ENCODE data around the gene ITGB1. TPM values are rescaled to one million over a fixed set of nuclear protein-coding genes. Genes with fewer than 3 reads are reported as not detected.

Gene ITGB1
- total RNA-seq, 4 donors from 2014 or later: 57.8 to 256 (median 162) TPM

DNA sequence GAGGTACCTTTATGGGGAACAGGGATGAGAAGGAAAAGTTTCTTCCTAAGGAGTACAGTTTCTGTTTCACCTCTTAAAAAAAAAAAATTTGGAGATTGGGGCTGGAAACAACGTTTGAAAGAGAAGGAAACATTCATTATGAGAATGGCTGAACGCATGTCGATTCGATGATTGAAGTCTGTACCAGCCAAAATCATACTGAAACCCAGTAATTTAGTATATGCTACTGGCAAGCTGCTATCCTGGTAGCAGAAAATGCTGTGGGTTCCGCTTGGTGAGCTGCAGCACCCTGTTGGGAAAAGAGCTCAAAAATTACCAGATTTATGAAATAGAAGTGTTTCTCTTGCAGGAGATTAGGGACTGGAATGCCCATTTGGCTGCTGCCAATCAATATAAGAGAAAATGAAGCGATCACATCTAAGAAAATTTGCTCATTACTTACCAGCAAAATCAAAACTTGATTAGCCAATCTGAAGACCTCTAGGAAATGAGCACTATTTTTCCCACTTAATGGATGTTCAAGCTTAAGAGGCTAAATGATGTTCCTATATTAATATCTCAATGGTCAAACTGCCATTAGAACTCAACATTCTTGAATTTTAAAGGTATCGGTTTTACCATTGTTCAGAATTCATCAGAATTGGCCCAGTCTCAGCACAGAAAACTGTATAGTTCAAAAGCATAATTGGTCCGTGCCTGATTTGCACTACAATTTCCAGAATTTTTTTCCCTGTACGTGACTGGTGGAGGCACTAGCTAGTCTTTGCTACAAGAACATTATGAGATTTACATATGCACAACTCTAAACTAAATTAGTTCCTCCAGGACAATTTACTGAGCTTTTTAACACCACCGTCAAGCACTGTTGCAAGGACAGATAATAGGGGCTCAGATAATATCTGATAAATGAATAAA is 1.2 kb upstream of the ITGB1 start:
- no peak for DNase-seq
- Histone ChIP-seq H3K9me3 (no peaks in the 10 kb centered on the region), H3K4me1 (peaks cover 0 to 29% (median 5%) of the 10 kb centered on the region in 4 donors), H3K27ac (peak overlapping the region; percentile 83 to 97 (median 92)), H3K4me3 (peak overlapping the region; percentile 74 to 96 (median 82)), H3K27me3 (no peaks in the 10 kb centered on the region), H3K36me3 (no peaks in the 10 kb centered on the region)
- TF ChIP-seq, protein P1, sequence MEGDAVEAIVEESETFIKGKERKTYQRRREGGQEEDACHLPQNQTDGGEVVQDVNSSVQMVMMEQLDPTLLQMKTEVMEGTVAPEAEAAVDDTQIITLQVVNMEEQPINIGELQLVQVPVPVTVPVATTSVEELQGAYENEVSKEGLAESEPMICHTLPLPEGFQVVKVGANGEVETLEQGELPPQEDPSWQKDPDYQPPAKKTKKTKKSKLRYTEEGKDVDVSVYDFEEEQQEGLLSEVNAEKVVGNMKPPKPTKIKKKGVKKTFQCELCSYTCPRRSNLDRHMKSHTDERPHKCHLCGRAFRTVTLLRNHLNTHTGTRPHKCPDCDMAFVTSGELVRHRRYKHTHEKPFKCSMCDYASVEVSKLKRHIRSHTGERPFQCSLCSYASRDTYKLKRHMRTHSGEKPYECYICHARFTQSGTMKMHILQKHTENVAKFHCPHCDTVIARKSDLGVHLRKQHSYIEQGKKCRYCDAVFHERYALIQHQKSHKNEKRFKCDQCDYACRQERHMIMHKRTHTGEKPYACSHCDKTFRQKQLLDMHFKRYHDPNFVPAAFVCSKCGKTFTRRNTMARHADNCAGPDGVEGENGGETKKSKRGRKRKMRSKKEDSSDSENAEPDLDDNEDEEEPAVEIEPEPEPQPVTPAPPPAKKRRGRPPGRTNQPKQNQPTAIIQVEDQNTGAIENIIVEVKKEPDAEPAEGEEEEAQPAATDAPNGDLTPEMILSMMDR (IDR thresholded peaks at IDR 0.05): no peak
- TF ChIP-seq POLR2A (IDR thresholded peaks at IDR 0.05): no peak

DNA sequence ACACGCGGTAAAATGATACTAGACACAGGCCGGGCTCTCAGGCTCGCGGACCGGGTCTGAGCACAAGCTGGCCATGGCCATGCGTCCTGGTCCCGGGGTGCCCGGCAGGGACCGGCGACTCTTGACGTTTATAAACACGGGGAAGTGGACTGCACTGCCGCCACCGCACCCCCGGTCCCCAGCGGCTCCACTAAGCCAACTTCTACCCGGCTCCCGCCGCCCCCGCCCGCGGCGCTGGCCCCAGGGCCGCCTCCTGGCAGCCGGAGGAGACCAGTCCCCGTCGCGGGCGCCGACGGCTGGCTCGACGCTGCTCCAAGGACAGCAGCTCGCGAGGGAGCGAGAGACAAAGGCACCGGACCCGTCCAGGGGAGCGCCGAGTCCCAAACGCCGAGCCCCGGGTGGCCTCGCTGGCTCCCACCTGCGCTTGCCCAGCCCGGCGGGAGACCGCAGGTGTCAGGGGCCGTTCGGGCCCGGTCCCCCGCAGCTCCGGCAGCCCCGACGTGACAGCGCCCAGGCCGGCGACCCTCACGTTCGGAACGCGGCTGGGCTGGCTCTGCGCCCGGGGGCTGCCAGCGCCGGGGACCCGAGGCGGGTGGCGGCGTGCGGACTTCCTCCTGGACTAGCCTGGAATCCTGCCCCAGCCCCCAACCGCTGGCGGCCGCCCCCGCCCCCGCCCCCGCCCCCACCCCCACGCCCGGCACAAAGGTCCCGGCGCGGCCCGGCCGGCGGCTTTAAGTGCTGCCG is 517 bp downstream of the ITGB1 start:
- TF ChIP-seq, protein P1 (IDR thresholded peaks at IDR 0.05): peak in 1 of 6 experiments; percentile 4
- TF ChIP-seq POLR2A (IDR thresholded peaks at IDR 0.05): no peak
- Histone ChIP-seq H3K27me3 (no peaks in the 10 kb centered on the region), H3K4me3 (peak overlapping the region; percentile 74 to 96 (median 82)), H3K27ac (peak overlapping the region; percentile 83 to 97 (median 92)), H3K9me3 (no peaks in the 10 kb centered on the region), H3K36me3 (no peaks in the 10 kb centered on the region), H3K4me1 (peaks cover 0 to 41% (median 5%) of the 10 kb centered on the region in 4 donors)
- DNase-seq: peak; percentile 25 to 85 (median 72)

DNA sequence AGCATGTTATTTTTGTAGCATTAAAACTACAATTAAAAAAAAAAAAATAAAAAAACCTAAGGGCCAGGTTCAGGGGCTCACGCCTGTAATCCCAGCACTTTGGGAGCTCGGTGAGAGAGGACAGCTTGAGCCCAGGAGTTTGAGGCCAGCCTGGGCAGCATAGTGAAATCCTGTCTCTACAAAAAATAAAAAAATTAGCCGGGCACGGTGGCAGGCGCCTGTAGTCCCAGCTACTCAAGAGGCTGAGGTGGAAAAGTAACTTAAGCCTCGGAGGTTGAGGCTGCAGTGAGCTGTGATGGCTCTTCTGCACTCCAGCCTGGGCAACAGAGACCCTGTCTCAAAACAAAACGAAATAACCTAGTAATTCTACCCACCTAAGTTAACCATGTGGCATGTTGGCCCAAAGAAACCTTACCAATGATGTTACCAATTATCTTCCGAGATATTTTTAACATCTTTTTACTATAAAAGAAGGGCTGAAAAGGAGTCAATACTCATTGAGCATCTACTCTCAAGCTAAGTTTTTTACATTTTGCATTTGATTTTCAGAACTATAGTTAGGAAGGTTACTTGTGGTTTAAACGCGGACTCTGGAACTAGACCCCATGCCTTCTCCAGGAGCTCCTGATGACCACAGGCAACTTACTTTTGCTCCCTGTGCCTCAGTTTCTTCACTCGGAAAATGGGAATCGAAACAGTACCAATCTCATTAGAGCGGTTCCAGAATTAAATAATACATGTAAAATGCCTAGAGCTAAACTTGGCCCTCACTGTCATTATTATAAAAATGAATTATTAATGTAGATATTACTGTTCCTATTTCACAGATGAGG is 1.4 kb downstream of the ITGB1 start:
- H3K4me3 ChIP-seq: peak overlapping the region; percentile 74 to 96 (median 82)
- no peaks in the 10 kb centered on the region for H3K9me3 ChIP-seq
- no peak for DNase-seq
- H3K36me3 ChIP-seq: no peaks in the 10 kb centered on the region
- TF ChIP-seq POLR2A (IDR thresholded peaks at IDR 0.05): no peak
- TF ChIP-seq, protein P1 (IDR thresholded peaks at IDR 0.05): no peak
- peaks cover 0 to 42% (median 5%) of the 10 kb centered on the region in 4 donors for H3K4me1 ChIP-seq
- no peaks in the 10 kb centered on the region for H3K27me3 ChIP-seq
- peak overlapping the region; percentile 83 to 97 (median 92) for H3K27ac ChIP-seq

DNA sequence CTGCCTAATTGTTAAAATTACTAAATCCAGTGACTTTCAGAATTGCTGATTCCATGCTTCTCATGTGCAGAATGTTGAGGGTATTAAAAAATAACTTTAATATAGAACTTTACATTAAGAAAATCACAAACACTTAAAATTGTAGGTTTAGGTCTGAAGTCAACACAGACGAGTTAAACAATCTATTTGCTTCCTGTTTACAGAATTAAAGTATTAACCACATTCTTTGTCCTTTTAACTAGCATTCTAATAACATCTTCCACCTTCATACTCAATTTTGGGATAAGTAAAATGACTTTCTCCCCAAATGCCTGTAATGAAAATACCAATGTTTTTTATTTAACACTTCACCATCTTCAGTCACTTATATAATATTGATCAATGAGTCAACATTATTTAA is 2.2 kb downstream of the ITGB1 start:
- Histone ChIP-seq H3K27ac (peak overlapping the region in 2 of 4 donors; percentile 34 to 97), H3K4me1 (peaks cover 0 to 44% (median 5%) of the 10 kb centered on the region in 4 donors), H3K36me3 (no peaks in the 10 kb centered on the region), H3K9me3 (no peaks in the 10 kb centered on the region), H3K27me3 (no peaks in the 10 kb centered on the region), H3K4me3 (peak overlapping the region in 2 of 4 donors; percentile 75 to 96)
- DNase-seq: no peak
- TF ChIP-seq, protein P1 (IDR thresholded peaks at IDR 0.05): no peak
- no peak for TF ChIP-seq POLR2A (IDR thresholded peaks at IDR 0.05)

DNA sequence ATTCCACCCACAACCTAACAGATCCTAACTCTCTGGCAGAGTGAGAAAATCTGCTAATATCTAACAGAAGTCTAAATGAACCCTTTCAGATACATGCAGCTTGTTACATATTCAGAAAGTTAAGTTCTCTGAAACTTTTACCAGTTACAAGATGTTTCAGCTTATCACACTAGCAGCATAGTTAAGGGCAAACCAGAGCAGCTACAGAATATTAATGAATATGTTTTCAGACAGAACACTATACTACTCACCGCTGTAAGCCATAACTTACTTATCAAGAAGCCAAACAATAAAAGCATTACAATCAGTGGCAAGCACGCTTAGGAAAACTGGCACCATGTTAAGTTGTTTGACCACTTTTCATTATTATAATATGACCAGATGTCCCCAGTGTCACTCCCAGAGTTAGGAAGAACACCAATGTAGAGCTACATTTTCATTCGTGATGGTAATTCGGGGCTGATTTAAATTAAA is 2.7 kb downstream of the ITGB1 start:
- Histone ChIP-seq H3K4me3 (peak overlapping the region in 2 of 4 donors; percentile 75 to 96), H3K27ac (peak overlapping the region in 2 of 4 donors; percentile 34 to 97), H3K36me3 (no peaks in the 10 kb centered on the region), H3K4me1 (peaks cover 0 to 49% (median 5%) of the 10 kb centered on the region in 4 donors), H3K27me3 (no peaks in the 10 kb centered on the region), H3K9me3 (no peaks in the 10 kb centered on the region)
- TF ChIP-seq, protein P1 (IDR thresholded peaks at IDR 0.05): no peak
- TF ChIP-seq POLR2A (IDR thresholded peaks at IDR 0.05): no peak
- no peak for DNase-seq
